Midbrain (tissue), 1 donor: Measurements from ENCODE around the gene IL6ST.
A peak's percentile ranks its signal among the peaks of the same experiment; 100 is the strongest.
"Not testable (repeated sequence)": the region's sequence is repeated elsewhere in the genome, so short reads cannot be mapped to it uniquely, and the experiment has no call there.

ENCODE experiments used
- DNase-seq: peaks from one replicate; lab custom pipeline; 2025; lab: John Stamatoyannopoulos, UW

Gene IL6ST

DNA sequence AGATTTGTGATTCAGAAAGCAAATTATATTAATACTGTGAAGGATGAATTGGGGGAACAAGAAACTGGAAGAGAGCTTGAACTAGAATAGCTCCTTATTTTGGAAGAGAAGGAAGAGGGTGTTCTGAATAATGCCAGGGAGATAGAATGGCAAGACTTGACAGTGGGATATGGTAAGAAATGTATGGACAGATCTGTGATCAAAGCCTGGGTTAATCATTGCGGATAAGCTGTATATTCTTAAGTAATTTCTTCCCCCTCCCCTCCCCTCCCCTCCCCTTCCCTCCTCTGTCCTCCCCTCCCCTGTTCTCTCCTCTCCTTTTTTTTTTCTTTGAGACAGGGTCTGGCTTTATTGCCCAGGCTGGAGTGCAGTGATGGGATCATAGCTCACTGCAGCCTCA lies 10.1 kb upstream of the IL6ST start:
- no peak for DNase-seq

- DNase-seq, result no peak
Measured at GRCh38 chr5:56003679-56004078, 8.9 kb upstream of the IL6ST start.

DNA sequence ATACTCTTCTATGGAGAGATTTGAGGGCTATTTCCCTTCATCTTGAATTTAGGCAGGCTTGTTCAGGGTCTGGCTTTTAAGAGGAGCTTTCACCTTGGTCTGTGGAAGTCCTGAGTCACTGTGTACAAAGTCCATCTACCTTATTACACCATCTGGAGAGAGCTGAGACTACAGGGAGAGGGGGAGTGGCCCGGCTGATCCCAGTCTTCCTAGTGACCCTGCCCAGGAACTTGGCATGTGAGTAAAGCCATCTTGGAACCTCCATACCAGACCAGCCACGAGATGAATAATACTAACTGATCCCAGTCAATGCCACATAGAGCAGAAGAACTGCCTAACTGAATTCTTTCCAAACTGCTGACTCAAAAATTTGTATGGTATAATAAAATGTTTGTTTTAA lies 8.4 kb upstream of the IL6ST start:
- DNase-seq, result no peak

GRCh38 chr5:56002303-56002702 lies 7.5 kb upstream of the IL6ST start:
- no peak for DNase-seq

GRCh38 chr5:56000221-56000620 lies 5.5 kb upstream of the IL6ST start:
- not testable (repeated sequence) for DNase-seq

DNA sequence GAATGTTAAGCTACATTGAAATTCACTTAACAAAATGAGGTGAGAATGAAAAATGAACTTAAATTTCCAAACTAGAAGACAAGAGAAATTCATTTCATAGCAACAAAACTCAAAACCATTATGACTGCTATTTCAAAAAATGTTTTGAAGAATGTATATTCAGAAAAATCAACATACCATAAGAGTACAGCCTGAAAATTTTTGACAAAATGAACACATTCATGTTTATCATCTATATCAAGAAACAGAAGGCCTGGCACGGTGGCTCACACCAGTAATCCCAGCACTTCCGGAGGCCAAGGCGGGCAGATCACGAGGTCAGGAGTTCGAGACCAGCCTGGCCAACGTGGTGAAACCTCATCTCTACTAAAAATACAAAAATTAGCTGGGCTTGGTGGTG lies 4.2 kb upstream of the IL6ST start:
- DNase-seq, result no peak

DNA sequence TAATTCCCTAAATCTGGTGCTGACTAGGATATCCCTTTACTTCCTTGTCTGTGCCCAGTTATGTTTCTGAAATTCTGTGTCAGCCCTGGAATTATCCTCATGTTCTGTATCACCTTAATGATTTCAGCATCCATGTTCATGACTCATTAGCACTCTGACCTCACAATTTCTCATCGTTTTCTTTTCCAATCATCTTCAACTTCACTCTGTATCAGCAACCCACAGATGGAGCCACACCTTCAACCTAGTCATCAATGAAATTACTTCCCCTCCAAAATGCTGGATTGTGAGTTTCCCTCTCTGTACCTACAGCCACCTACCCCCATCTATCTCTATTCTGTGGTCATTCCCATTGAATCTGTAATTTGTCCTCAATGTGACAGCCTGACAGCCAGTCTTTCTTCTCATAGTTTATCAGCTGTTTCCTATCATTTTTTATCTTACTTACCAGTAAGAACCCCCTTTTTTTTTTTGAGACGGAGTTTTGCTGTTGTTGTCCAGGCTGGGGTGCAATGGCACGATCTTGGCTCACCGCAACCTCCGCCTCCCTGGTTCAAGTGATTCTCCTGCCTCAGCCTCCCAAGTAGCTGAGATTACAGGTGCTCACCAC lies 3.1 kb upstream of the IL6ST start:
- DNase-seq, result no peak

DNA sequence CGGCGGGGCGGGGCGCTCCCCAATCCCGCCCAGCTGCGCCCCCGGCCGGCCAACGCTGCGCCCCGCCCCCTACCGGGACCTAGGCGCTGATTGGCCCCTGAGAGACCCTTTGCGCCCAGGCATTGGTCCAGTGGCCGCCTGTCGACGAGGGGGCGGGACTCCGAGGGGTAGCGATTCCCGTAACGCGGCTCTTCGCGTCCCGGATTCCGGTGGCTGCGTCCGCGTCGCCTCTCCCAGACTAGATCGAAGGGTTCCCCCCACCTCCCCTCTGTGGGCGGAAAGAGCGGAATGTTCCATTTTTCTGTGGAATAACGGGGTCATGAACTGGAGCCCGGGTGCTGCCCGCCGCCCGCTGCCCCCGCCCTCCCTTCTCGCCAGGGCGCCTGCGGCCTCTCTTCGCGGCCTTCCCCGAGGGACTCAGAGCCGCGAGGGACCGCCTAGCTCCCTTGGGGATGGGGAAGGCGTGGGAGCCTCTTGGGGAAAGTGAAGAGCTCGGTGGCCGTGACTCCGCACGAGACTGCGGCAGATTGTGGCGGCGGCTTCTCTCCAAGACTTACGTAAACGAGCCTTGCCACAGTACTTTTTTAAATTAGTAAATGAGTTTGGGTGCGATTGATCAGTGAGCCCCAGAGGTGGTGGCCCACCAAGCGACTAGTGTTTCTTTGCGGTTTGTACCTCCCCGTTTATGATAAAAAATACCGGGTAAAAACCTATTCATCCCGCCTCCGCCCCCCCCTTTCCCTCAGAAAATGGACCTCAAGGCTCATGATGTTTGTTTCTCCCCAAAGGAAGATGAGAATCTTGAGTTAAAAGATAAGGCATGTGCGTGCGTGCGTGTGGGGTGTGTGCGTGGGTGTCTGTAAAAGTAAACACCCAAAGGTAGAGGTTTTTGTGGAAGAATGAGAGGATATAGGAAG lies 493 bp upstream of the IL6ST start:
- peak; percentile 98 for DNase-seq

DNA sequence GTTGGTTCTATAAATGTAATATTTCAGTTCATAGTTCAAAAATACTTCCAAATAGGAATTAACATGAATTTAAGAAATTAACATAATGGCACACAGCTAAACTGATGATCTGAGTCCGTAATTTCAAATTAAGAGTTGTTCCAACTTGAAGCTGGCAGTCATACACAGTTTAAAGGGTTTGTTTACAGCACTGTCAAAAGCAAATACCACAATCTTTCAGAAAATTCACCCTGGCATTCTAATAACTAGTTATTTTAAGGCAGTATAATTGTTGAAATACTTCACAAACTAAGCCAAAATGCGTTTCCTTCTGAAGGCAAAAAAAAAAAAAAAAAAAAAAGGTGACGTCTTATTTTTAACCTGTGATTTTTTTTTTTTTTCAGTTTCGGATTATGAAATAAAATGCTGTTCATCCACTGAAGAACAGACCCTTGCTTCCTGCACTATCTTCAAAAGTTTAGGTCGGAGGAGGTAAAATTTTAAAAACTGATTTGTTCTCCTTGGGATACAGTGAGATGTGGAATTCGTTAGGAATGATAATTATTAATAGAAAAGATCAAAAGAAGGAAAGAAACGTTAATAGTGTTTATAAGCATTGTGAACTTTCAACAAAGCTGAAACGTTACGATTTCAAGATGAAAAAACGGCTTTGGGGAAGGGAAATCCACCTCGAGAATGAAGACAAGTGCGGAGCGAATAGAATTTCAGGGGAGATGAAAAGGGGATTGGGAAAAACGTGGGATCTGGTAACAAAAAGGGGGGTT lies 850 bp downstream of the IL6ST start:
- no peak for DNase-seq

DNA sequence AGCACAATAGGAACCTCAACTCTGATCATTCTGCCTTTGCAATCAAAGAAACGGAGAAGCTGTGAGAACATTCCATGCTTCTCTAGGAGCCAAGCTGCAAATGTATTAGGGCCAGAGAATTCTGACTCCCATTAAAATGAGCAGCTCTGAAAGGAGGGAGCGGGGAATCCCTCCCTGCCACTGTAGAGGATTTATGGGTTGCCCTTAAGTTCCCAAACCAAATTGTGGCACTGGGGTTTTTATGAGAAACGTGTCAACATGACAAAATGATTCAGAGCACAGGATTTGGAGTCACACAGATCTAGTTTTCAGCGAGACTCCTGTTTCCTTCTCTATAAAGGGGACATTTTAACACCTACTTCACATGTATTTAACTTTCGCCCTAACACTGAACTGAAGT lies 1.8 kb downstream of the IL6ST start:
- peak; percentile 47 for DNase-seq

GRCh38 chr5:55991768-55992486 lies 2.8 kb downstream of the IL6ST start:
- no peak for DNase-seq

DNA sequence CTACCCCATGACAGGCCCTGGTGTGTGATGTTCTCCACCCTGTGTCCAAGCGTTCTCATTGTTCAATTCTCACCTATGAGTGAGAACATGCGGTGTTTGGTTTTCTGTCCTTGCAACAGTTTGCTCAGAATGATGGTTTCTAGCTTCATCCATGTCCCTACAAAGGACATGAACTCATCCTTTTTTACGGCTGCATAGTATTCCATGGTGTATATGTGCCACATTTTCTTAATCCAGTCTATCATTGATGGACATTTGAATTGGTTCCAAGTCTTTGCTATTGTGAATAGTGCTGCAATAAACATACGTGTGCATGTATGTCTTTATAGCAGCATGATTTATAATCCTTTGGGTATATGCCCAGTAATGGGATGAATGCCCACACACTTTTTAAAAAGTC lies 3.9 kb downstream of the IL6ST start:
- DNase-seq, result not testable (repeated sequence)

DNA sequence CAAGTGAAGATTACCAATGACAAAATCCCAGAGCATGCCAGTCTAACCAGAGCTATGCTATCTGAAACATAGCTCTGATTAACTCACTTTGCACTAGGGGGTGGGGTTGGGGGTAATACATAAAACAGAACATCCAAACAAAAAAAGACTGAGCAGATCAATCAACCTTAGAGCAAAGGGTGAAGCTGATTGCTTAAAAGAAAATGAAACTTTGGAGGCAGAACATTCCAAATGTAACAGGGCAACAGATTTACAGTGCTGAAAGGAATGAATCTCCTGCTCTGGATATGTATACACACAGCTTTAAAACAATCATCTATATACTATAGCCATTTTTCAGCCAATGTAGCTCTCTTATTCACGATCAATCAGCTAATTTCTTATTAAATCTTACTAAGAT lies 4.9 kb downstream of the IL6ST start:
- no peak for DNase-seq

DNA sequence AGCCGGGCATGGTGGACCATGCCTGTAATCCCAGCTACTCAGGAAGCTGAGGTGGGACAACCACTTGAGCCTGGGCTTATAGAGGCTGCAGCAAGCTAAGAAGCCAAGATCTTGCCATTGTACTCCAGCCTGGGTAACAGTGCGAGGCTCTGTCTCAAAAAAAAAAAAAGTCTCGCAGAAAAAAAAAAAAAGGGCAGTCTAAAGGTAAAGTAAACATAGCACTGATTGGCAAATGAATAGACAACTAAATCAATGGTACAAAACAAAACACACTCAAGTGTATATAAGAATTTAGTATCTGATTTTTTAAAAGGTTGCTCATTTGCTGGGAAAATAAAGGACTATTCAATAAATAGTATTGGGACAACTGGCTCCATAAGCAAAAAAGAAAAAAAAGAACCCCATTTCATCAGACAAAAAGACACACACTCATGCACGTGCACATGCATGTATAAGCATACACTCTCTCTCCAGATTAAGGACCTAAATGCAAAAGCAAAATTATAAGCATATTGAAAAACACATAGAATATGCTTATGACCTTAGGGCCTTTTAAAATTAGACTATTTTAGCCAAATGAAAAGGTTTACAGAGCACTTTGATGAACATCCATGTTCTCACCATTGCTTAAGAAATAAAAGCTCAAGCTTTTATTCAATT lies 5.7 kb downstream of the IL6ST start:
- DNase-seq, result no peak

GRCh38 chr5:55988428-55988827 lies 6.3 kb downstream of the IL6ST start:
- DNase-seq, result not testable (repeated sequence)

DNA sequence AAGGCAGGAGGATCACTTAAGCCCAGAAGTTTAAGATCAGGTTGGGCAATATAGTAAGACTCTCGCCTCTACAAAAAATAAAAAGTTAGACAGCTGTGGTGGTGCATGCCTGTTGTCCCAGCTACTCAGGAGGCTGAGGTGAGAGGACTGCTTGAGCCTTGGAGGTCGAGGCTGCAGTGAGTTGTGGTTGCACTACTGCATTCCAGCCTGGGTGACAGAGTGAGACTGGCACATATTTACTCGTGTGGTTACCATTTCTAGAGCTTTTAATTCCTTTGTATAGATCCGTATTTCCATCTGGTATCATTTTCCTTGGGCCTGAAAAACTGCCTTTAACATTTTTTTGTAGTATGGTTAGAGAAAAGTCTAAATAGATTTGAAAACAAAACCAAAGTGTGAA lies 7.8 kb downstream of the IL6ST start:
- no peak for DNase-seq

- no peak for DNase-seq
Measured at GRCh38 chr5:55985181-55985580, 9.6 kb downstream of the IL6ST start.

- DNase-seq, result no peak
Measured at GRCh38 chr5:55983986-55984385, 10.8 kb downstream of the IL6ST start.

DNA sequence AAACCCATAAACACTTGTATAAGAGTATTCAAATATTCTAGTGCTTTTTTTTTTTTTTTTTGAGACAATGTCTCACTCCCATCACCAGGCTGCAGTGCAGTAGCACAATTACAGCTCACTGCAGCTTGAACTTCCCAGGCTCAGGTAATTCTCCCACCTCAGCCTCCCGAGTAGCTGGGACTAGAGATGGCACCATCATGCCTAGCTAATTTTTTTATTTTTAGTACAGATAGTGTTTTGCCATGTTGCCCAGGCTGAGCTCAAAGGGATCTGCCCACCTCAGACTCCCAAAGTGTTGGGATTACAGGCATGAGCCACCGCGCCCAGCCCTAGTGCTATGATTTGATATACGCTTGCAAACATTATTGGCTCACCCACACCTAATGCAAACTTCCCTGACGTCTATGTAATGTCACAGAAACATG lies 11.8 kb downstream of the IL6ST start:
- DNase-seq, result no peak

GRCh38 chr5:55973296-55973695 lies 21.5 kb downstream of the IL6ST start:
- DNase-seq, result no peak

- DNase-seq, result no peak
Measured at GRCh38 chr5:55969956-55970355, 24.8 kb downstream of the IL6ST start.

- DNase-seq, result no peak
Measured at GRCh38 chr5:55966284-55966683, 28.5 kb downstream of the IL6ST start.
